Left ventricle myocardium inferior (tissue), 1 donor: ENCODE results near the gene RFTN1. TPM values are rescaled to one million over a fixed set of nuclear protein-coding genes. Genes with fewer than 3 reads are reported as not detected.

Source experiments
- DNase-seq: peaks from one replicate; pipeline ENCODE4 v3.0.0-alpha.2; 2020
- H3K27ac ChIP-seq: fragments of 200-600 bp; replicated peaks from 2 replicates; pipeline ENCODE4 v1.8.0; 2021
- H3K27me3 ChIP-seq: fragments of 200-600 bp; 2 replicates; pipeline ENCODE4 v1.8.0; 2021; ENCODE audit warnings: low read depth
- H3K36me3 ChIP-seq: fragments of 200-600 bp; 2 replicates; pipeline ENCODE4 v1.8.0; 2021
- H3K4me1 ChIP-seq: fragments of 200-600 bp; 2 replicates; pipeline ENCODE4 v1.8.0; 2021
- H3K4me3 ChIP-seq: fragments of 200-600 bp; 2 replicates; pipeline ENCODE4 v1.8.0; 2021; ENCODE audit warnings: mild to moderate bottlenecking, moderate library complexity
- H3K9me3 ChIP-seq: fragments of 200-600 bp; replicated peaks from 2 replicates; pipeline ENCODE4 v1.8.0; 2021
- CTCF ChIP-seq: fragments of 200-600 bp; IDR thresholded peaks from 2 replicates; pipeline ENCODE4 v1.8.0; 2021; ENCODE audit warnings: antibody characterized with exemption, mild to moderate bottlenecking, borderline replicate concordance
- intact Hi-C: fragments of 100-400 bp; cut with micrococcal nuclease; formaldehyde crosslinking; loops from one replicate; pipeline ENCODE4 v1.11.0; 2022
- total RNA-seq: library from RNA; stranded (reverse); fragmentation: NEBNext Ultra II Directional; extraction: Animal tissue kit (Norgen Biotek cat#: 25700); gene quantifications from one replicate; pipeline ENCODE4 v1.2.1, GENCODE V29; 2021
- donor health status: DM: no; HTN: yes; CAD: no; lungs with severe emphysema.

The RFTN1 gene
- total RNA-seq, 1 donor from 2014 or later = 22.9 TPM

GRCh38 chr3:16467393-16467792 lies 46.1 kb downstream of the RFTN1 start:
- TF ChIP-seq CTCF = no peak
- Histone ChIP-seq H3K27ac (peak overlapping the region; percentile 60), H3K4me1 (peaks cover 92% of the 10 kb centered on the region)

GRCh38 chr3:16466822-16467221 lies 46.7 kb downstream of the RFTN1 start:
- TF ChIP-seq CTCF = no peak
- no peak for DNase-seq
- no peak overlapping the region for H3K27ac ChIP-seq
- H3K4me3 ChIP-seq = no peak overlapping the region
- intact Hi-C loops = no loop called here
- H3K4me1 ChIP-seq = peaks cover 92% of the 10 kb centered on the region
- H3K27me3 ChIP-seq = no peaks in the 10 kb centered on the region
- H3K9me3 ChIP-seq = peaks cover 14% of the 10 kb centered on the region
- peaks cover 33% of the 10 kb centered on the region for H3K36me3 ChIP-seq

More at GRCh38 chr3:16467393-16467792, 46.1 kb downstream of the RFTN1 start:
- Histone ChIP-seq H3K4me3 (no peak overlapping the region), H3K9me3 (peaks cover 14% of the 10 kb centered on the region), H3K27me3 (no peaks in the 10 kb centered on the region), H3K36me3 (peaks cover 39% of the 10 kb centered on the region)
- intact Hi-C loops = no loop called here
- DNase-seq = no peak

GRCh38 chr3:16464511-16465148 lies 48.9 kb downstream of the RFTN1 start:
- TF ChIP-seq CTCF = no peak
- no peaks in the 10 kb centered on the region for H3K9me3 ChIP-seq
- H3K4me1 ChIP-seq = peaks cover 76% of the 10 kb centered on the region
- H3K36me3 ChIP-seq = peaks cover 15% of the 10 kb centered on the region
- H3K27ac ChIP-seq = peak overlapping the region; percentile 39
- H3K27me3 ChIP-seq = no peaks in the 10 kb centered on the region
- intact Hi-C loops = no loop called here
- DNase-seq = no peak
- H3K4me3 ChIP-seq = no peak overlapping the region

- intact Hi-C loops = no loop called here
- peaks cover 69% of the 10 kb centered on the region for H3K4me1 ChIP-seq
These were observed 49.6 kb downstream of the RFTN1 start for GRCh38 chr3:16463914-16464313.

GRCh38 chr3:16463119-16463518 lies 50.4 kb downstream of the RFTN1 start:
- Histone ChIP-seq H3K4me3 (no peak overlapping the region), H3K27ac (no peak overlapping the region), H3K27me3 (no peaks in the 10 kb centered on the region), H3K4me1 (peaks cover 61% of the 10 kb centered on the region), H3K36me3 (peaks cover 12% of the 10 kb centered on the region), H3K9me3 (peaks cover 2% of the 10 kb centered on the region)
- TF ChIP-seq CTCF = no peak
- no peak for DNase-seq
- intact Hi-C loops = no loop called here

More at GRCh38 chr3:16463914-16464313, 49.6 kb downstream of the RFTN1 start:
- Histone ChIP-seq H3K27me3 (no peaks in the 10 kb centered on the region), H3K36me3 (peaks cover 12% of the 10 kb centered on the region), H3K9me3 (no peaks in the 10 kb centered on the region), H3K27ac (peak overlapping the region; percentile 39), H3K4me3 (no peak overlapping the region)
- no peak for TF ChIP-seq CTCF
- DNase-seq = no peak
